WI38 (cell line): ENCODE data around the gene PCBP3.
"Not testable (repeated sequence)": the region's sequence is repeated elsewhere in the genome, so short reads cannot be mapped to it uniquely, and the experiment has no call there.

ENCODE experiments used
- H3K4me3 ChIP-seq: 2 replicates; pipeline ENCODE4 v1.5.1; 2011; ENCODE audit warnings: low read depth, mild to moderate bottlenecking, control low read depth, low read length
- CTCF ChIP-seq: IDR thresholded peaks from 2 replicates; pipeline ENCODE4 v1.5.1; 2012; ENCODE audit warnings: low read depth, mild to moderate bottlenecking, control low read depth, low read length

PCBP3 gene

DNA sequence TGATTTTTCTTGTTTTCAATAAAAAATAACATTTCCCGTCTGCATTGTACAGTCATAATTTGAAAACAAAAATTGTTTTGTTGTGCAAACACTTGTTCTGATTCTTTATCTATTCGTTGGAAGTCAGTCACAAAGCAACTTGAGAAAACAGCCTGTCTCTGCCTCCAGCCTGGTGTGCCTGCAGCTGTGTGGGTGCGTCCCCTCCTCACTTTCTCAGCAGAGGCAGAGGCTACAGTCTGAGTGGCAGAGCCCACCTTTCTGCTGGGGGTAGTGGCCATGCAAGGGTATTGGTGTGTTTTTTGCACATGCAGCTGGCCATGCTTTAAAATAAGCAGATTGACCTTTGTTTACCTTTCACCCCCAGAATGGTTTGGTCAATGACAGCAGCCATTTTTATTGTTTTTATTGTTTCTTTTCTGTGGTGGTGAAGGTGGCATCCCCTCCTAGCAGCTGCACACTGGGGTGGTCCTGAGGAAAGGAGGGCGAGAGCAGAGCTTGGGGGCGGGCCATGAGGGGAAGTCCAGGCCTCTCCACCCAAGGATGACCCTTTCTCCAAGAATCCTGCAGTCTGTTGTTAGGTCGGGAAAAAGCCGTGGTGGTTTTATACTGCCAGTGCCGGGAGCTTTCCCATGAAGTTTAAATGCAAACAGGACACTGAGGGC is 159.6 kb downstream of the PCBP3 start:
- H3K4me3 ChIP-seq = no peak overlapping the region

GRCh38 chr21:45803618-45804340 is 160.3 kb downstream of the PCBP3 start:
- TF ChIP-seq CTCF = no peak
- no peak overlapping the region for H3K4me3 ChIP-seq

More for the DNA sequence above, 159.6 kb downstream of the PCBP3 start:
- no peak for TF ChIP-seq CTCF

GRCh38 chr21:45804809-45805313 is 161.3 kb downstream of the PCBP3 start:
- TF ChIP-seq CTCF = no peak
- no peak overlapping the region for H3K4me3 ChIP-seq

GRCh38 chr21:45805321-45805720 is 161.8 kb downstream of the PCBP3 start:
- no peak for TF ChIP-seq CTCF
- no peak overlapping the region for H3K4me3 ChIP-seq

GRCh38 chr21:45806042-45806441 is 162.5 kb downstream of the PCBP3 start:
- TF ChIP-seq CTCF = no peak
- H3K4me3 ChIP-seq = no peak overlapping the region

GRCh38 chr21:45808663-45809062 is 165.1 kb downstream of the PCBP3 start:
- H3K4me3 ChIP-seq = not testable (repeated sequence)

GRCh38 chr21:45809421-45809820 is 165.9 kb downstream of the PCBP3 start:
- no peak overlapping the region for H3K4me3 ChIP-seq
- no peak for TF ChIP-seq CTCF
